ENCODE results near the gene IVD. TPM values are rescaled to one million over a fixed set of nuclear protein-coding genes. Genes with fewer than 3 reads are reported as not detected.

The IVD gene
- polyA plus RNA-seq (2012; ENCODE audit: low read depth, missing spikeins), result 22.9 TPM

DNA sequence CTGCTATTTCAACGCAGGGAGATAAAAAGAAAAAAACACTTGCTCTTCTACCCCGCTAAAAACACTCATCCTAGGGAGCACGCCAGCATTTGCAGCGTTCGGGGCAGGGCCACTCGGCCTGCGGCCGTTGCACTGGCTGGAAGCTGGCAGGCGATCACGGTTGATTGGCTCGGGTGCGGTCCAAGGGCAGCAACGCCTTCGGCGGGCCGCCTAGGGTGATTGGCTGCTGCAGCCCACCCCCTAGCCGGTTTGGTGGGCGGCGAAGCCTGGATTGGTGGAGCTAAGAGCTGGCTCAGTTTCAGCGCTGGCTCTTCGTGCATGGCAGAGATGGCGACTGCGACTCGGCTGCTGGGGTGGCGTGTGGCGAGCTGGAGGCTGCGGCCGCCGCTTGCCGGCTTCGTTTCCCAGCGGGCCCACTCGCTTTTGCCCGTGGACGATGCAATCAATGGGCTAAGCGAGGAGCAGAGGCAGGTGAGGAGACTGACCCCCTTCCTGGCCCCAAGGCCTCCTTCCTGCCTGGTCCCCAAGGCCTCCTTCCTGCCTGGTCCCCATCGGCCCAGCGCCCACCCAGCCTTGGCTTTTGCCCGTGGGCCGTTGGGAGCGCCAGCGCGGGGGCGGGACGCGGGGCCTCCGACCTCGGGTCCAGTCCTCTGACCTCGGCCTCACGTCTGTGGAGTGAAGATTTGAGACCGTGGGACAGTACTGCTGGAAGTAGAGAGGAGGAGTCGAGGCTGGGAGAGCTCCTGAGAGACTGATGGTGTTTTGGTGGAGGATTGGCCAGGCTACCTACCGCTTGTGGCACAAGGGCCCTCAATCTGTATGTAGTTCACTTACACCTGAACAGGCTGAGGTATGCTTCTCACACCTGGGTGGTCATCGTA lies at the start of gene IVD:
Gene IVD, plus strand, starts transcription at position 295 of the 881 bp plus-strand sequence. Its CDS starts 33 bp downstream, at position 328.
- TF ChIP-seq POU2F2 (IDR thresholded peaks at IDR 0.05; ENCODE audit: low read depth, low read length) (no peak; the same call in none of the 2 replicates), POLR2A (IDR thresholded peaks at IDR 0.05; ENCODE audit: low read depth, low read length) (peak; percentile 67; the same call in 1 of the 2 replicates), PAX5 (IDR thresholded peaks at IDR 0.05; ENCODE audit: insufficient read depth, low read length, severe bottlenecking) (peak; percentile 80), SPI1 (IDR thresholded peaks at IDR 0.05; ENCODE audit: low read depth, low read length) (no peak), TAF1 (IDR thresholded peaks at IDR 0.05; ENCODE audit: low read depth, low read length) (peak; percentile 61; the same call in 1 of the 2 replicates), POLR2AphosphoS5 (IDR thresholded peaks at IDR 0.05; ENCODE audit: low read depth, low read length) (peak; percentile 80)
- DNase-seq (ENCODE audit: insufficient read length, low spot score), result peak; percentile 99
- peak; percentile 99 for FAIRE-seq

DNA sequence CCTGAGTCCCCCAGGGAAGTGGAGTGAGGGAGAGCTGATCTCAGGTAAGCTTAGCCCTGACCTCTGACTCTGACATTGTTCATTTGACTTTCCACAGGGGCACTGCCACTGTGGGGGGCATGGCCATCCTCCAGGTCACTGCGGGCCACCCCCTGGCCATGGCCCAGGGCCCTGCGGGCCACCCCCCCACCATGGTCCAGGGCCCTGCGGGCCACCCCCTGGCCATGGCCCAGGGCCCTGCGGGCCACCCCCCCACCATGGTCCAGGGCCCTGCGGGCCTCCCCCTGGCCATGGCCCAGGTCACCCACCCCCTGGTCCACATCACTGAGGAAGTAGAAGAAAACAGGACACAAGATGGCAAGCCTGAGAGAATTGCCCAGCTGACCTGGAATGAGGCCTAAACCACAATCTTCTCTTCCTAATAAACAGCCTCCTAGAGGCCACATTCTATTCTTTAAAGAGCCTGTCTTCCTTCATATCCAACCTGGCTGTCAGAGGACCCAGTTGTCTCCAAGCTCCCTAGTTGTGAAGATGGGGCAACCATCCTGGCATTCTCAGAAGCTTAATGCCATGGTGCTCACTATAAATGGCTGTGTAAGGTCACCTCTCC lies 49.5 kb upstream of the IVD start:
- no peak for DNase-seq (ENCODE audit: insufficient read length, low spot score)
- no peak for TF ChIP-seq TAF1 (IDR thresholded peaks at IDR 0.05; ENCODE audit: low read depth, low read length)
- FAIRE-seq, result no peak

DNA sequence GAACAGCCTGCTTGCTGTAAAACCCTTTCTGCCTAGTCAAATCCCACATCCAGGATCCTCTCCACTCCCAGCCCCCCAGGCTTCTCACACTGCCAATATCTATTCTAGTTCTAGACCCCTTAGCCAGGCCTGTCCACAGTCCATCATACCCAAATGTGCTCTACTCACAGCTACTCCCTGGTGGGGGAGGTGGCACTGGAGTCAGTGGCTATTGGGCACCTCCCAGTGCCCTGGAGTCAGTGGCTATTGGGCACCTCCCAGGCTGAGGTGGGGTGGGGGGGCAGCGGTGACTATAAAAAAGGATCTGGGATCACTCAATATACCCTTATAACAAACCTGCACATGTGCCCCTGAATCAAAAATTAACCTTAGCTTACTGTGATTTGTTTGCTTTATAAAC lies 48.3 kb upstream of the IVD start:
- no peak for FAIRE-seq
- TF ChIP-seq POU2F2 (IDR thresholded peaks at IDR 0.05; ENCODE audit: low read depth, low read length), result no peak
- TF ChIP-seq POLR2A (IDR thresholded peaks at IDR 0.05; ENCODE audit: low read depth, low read length), result no peak
- no peak for TF ChIP-seq TAF1 (IDR thresholded peaks at IDR 0.05; ENCODE audit: low read depth, low read length)
- TF ChIP-seq SPI1 (IDR thresholded peaks at IDR 0.05; ENCODE audit: low read depth, low read length), result no peak
- no peak for TF ChIP-seq POLR2AphosphoS5 (IDR thresholded peaks at IDR 0.05; ENCODE audit: low read depth, low read length)
- TF ChIP-seq PAX5 (IDR thresholded peaks at IDR 0.05; ENCODE audit: insufficient read depth, low read length, severe bottlenecking), result no peak
- DNase-seq (ENCODE audit: insufficient read length, low spot score), result no peak

DNA sequence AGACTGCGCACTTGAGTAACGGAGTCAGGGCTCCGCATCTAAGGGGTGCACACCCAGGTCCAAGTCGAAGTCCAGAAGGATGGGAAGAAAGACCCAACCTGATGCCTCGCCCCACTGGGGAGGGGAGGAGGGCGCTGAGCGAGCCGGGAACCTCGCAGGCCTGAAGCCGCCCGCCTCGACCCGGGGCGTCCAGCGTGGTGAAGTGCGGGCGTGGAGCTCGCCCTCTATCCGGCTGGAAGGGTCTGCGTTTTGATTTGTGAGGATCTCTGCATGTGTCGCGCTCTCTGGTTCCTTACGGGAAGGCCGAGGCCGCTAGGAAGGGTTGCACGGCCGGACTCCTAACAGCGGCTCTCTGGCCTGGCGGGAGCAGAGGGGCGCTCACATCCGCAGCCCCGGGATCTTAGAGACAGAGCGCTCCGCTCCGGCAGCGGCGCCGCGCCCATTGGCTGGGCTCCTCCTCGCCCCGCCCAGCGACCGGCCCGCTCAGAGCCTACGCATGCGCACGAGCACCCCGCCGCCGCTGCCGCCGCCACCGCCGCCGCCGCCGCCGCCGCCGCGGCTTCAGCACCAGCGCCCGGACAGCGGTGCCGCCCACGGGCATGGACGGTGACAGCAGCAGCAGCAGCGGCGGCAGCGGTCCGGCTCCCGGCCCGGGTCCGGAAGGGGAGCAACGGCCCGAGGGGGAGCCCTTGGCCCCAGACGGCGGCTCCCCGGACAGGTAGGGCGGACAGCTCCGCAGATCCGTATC lies 47.7 kb upstream of the IVD start, which contains the start of gene DISP2:
Gene DISP2, plus strand, starts transcription at position 497 of the 748 bp plus-strand sequence. Its CDS starts 103 bp downstream, at position 600.
- FAIRE-seq, result peak; percentile 90
- peak; percentile 99 for DNase-seq (ENCODE audit: insufficient read length, low spot score)
- no peak for TF ChIP-seq POLR2A (IDR thresholded peaks at IDR 0.05; ENCODE audit: low read depth, low read length)
- TF ChIP-seq POLR2AphosphoS5 (IDR thresholded peaks at IDR 0.05; ENCODE audit: low read depth, low read length), result no peak
- TF ChIP-seq POU2F2 (IDR thresholded peaks at IDR 0.05; ENCODE audit: low read depth, low read length), result no peak
- no peak for TF ChIP-seq PAX5 (IDR thresholded peaks at IDR 0.05; ENCODE audit: insufficient read depth, low read length, severe bottlenecking)
- TF ChIP-seq TAF1 (IDR thresholded peaks at IDR 0.05; ENCODE audit: low read depth, low read length), result no peak
- no peak for TF ChIP-seq SPI1 (IDR thresholded peaks at IDR 0.05; ENCODE audit: low read depth, low read length)

DNA sequence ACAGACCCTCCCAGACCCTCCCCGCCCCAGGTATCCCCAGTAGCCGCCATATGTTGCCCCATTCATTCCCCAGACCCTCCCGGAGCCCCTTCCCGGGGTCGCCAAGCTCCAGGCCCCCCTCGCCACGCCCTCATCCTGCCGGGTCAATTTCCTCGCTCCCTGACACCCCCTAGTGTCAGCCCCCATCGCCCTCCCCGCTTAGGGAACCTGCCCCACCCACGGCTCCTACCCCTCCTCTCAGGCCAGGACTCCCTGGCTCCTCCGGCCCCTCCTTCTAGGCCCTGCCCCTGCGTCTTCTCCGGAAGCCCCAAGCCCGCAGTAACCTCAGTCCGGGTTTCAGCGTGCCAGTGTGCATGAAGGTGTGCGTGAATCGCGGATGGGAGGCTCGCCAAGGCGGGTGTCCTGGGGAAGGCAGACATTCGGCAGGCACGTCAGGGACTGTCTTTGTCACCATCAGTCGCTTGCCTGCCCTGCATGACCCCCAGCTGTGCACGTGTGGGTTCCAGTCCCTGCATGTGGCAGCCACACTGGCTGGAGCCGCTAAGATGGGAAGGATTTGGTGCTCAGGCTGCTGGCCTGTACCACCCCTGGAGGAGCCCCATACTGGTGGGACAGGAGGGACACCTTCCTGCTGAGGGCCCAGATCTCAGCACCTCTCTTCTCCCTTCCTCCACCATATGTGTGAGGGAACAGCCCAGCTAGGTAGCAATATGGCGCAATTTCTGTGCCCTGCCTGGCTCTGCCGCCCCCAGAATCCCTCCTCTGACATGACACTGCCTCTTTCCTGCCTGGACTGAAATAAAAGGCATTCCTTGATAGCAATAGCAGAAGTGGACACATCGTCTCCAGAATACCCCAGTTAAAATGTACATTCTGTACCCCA lies 46.9 kb upstream of the IVD start:
- FAIRE-seq (peak; percentile 56), DNase-seq (ENCODE audit: insufficient read length, low spot score) (no peak)

DNA sequence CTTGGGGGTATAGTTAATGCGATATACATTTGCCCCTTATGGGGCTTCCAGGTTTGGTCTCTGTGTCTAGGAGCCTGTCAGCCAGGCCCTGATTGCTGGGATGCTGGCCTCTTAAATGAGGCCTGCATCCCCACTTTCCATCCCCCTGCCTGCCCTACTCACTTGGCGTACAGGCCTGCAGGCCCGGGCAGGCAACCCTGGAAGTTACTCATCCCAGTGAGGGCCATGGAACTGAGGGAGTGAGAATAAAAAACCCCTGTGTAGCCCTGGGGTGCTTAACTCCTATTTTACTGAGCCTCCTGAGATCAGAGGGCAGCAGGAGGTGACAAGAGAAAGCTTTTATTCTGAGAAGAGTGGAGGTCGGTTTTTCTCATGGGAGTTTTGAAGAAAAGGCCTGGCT lies 45.6 kb upstream of the IVD start:
- DNase-seq (ENCODE audit: insufficient read length, low spot score), result no peak
- no peak for TF ChIP-seq POU2F2 (IDR thresholded peaks at IDR 0.05; ENCODE audit: low read depth, low read length)
- TF ChIP-seq POLR2A (IDR thresholded peaks at IDR 0.05; ENCODE audit: low read depth, low read length), result no peak
- no peak for TF ChIP-seq POLR2AphosphoS5 (IDR thresholded peaks at IDR 0.05; ENCODE audit: low read depth, low read length)
- TF ChIP-seq SPI1 (IDR thresholded peaks at IDR 0.05; ENCODE audit: low read depth, low read length), result no peak
- no peak for TF ChIP-seq PAX5 (IDR thresholded peaks at IDR 0.05; ENCODE audit: insufficient read depth, low read length, severe bottlenecking)
- TF ChIP-seq TAF1 (IDR thresholded peaks at IDR 0.05; ENCODE audit: low read depth, low read length), result no peak
- FAIRE-seq, result no peak

More for the DNA sequence above, 46.9 kb upstream of the IVD start:
- TF ChIP-seq POLR2AphosphoS5 (IDR thresholded peaks at IDR 0.05; ENCODE audit: low read depth, low read length) (no peak), POLR2A (IDR thresholded peaks at IDR 0.05; ENCODE audit: low read depth, low read length) (no peak), SPI1 (IDR thresholded peaks at IDR 0.05; ENCODE audit: low read depth, low read length) (no peak), PAX5 (IDR thresholded peaks at IDR 0.05; ENCODE audit: insufficient read depth, low read length, severe bottlenecking) (no peak), TAF1 (IDR thresholded peaks at IDR 0.05; ENCODE audit: low read depth, low read length) (no peak), POU2F2 (IDR thresholded peaks at IDR 0.05; ENCODE audit: low read depth, low read length) (no peak)

DNA sequence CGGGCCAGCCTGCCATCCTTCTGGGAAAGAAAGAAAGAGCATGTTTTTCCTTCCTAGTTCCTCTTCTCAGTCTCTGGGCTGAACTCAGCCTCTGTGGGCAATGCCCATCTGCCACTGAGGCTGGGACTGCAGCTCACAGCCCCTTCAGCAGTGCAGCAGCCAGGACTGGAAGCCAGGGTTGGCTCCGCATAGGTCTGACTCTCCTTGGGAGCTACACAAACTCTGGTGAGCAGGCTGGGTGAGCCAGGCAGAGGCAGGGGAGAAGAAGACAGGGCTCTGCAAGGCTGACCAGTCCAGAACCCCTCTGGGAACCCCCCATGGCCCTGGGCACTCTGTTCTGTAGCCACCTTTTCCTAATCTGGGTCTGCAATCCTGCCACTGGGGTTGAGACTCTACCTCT lies 44.0 kb upstream of the IVD start:
- no peak for FAIRE-seq
- TF ChIP-seq TAF1 (IDR thresholded peaks at IDR 0.05; ENCODE audit: low read depth, low read length) (no peak), POU2F2 (IDR thresholded peaks at IDR 0.05; ENCODE audit: low read depth, low read length) (no peak), POLR2A (IDR thresholded peaks at IDR 0.05; ENCODE audit: low read depth, low read length) (no peak), SPI1 (IDR thresholded peaks at IDR 0.05; ENCODE audit: low read depth, low read length) (no peak), PAX5 (IDR thresholded peaks at IDR 0.05; ENCODE audit: insufficient read depth, low read length, severe bottlenecking) (no peak), POLR2AphosphoS5 (IDR thresholded peaks at IDR 0.05; ENCODE audit: low read depth, low read length) (no peak)
- DNase-seq (ENCODE audit: insufficient read length, low spot score), result no peak

DNA sequence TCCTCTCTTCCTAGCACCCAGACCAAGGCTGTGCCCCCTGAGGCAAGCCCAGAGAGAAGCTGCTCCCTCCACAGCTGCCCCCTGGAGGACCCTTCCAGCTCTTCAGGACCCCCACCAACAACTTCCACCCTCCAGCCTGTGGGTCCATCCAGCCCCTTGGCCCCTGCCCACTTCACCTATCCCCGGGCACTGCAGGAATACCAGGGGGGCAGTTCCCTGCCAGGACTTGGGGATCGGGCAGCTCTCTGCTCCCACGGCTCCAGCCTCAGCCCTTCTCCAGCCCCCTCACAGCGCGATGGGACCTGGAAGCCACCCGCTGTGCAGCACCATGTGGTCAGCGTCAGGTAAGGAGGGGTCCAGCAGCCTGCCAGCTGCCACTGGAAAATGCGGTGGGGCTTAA lies 42.0 kb upstream of the IVD start:
- FAIRE-seq, result no peak
- TF ChIP-seq POU2F2 (IDR thresholded peaks at IDR 0.05; ENCODE audit: low read depth, low read length) (no peak), POLR2A (IDR thresholded peaks at IDR 0.05; ENCODE audit: low read depth, low read length) (no peak)
- DNase-seq (ENCODE audit: insufficient read length, low spot score), result no peak

Measured in GM12891 (cell line).